Spleen (tissue), 11 donors: ENCODE measurements around the gene RANBP3. TPM values are rescaled to one million over a fixed set of nuclear protein-coding genes. Genes with fewer than 3 reads are reported as not detected.

Experiments
- DNase-seq: peaks from one replicate; pipeline ENCODE4 v3.0.0-alpha.2; 2020
- H3K27ac ChIP-seq, 8 donors: fragments of 200-600 bp; sonication (generic) in 7 of 8; 1 replicate in 4 of 8; 2 replicates in 4 of 8; pipeline versions ENCODE4 v1.5.0 to v1.8.0; 2016 to 2021; ENCODE audit warnings: inconsistent platforms in 4 of 8, mild to moderate bottlenecking in 4 of 8, moderate library complexity in 1 of 8
- H3K27me3 ChIP-seq, 7 donors: fragments of 200-600 bp; sonication (generic) in 6 of 7; replicated peaks in 1 of 7; 1 replicate in 4 of 7; 2 replicates in 3 of 7; pipeline versions ENCODE4 v1.5.0 to v1.8.0; 2016 to 2021; ENCODE audit warnings: inconsistent platforms in 3 of 7, mild to moderate bottlenecking in 1 of 7
- H3K36me3 ChIP-seq, 6 donors: fragments of 200-600 bp; sonication (generic) in 5 of 6; 1 replicate in 4 of 6; 2 replicates in 2 of 6; pipeline versions ENCODE4 v1.5.0 to v1.8.0; 2016 to 2021; ENCODE audit warnings: inconsistent platforms in 2 of 6
- H3K4me1 ChIP-seq, 6 donors: fragments of 200-600 bp; sonication (generic) in 5 of 6; 1 replicate in 3 of 6; 2 replicates in 3 of 6; pipeline versions ENCODE4 v1.5.0 to v1.8.0; 2016 to 2021; ENCODE audit warnings: inconsistent platforms in 3 of 6
- H3K4me3 ChIP-seq, 8 donors: fragments of 200-600 bp; sonication (generic) in 7 of 8; 1 replicate in 4 of 8; 2 replicates in 4 of 8; pipeline versions ENCODE4 v1.5.0 to v1.8.0; 2016 to 2021; ENCODE audit warnings: inconsistent platforms in 4 of 8, mild to moderate bottlenecking in 4 of 8, moderate library complexity in 2 of 8
- H3K9me3 ChIP-seq, 8 donors: fragments of 200-600 bp; sonication (generic) in 7 of 8; 1 replicate in 4 of 8; 2 replicates in 4 of 8; pipeline versions ENCODE4 v1.5.0 to v1.8.0; 2016 to 2021; ENCODE audit warnings: inconsistent platforms in 4 of 8
- CTCF ChIP-seq, 11 experiments: fragments of 200-600 bp in 7 of 11; fragments of 450-650 bp in 4 of 11; sonication (generic) in 4 of 11; IDR thresholded peaks in 8 of 11; conservative IDR thresholded peaks in 3 of 11; 1 replicate in 7 of 11; 2 replicates in 4 of 11; pipeline versions ENCODE4 v1.4.0 to v1.8.0; 2016 to 2021; ENCODE audit warnings: antibody characterized with exemption in 11 of 11, inconsistent platforms in 4 of 11, mild to moderate bottlenecking in 1 of 11
- POLR2A ChIP-seq, 3 donors: fragments of 450-650 bp; IDR thresholded peaks; one replicate each; pipeline ENCODE4 v1.5.1; 2017; ENCODE audit warnings: antibody characterized with exemption in 3 of 3, mild to moderate bottlenecking in 1 of 3
- POLR2AphosphoS5 ChIP-seq, 3 donors: sonication (generic); formaldehyde crosslinking; IDR thresholded peaks; one replicate each; pipeline ENCODE4 v1.5.1; 2017; ENCODE audit warnings: antibody characterized with exemption in 3 of 3
- WGBS, 5 donors: extraction: QIAGEN DNeasy Blood & Tissue Kit in 3 of 5; methylation state at CpG; one replicate each; pipeline versions ENCODE4 v1.1.5 to v1.1.7; 2013 to 2018; 5-methylcytosine and 5-hydroxymethylcytosine counted together
- intact Hi-C: fragments of 100-400 bp; cut with DNase I; formaldehyde crosslinking; loops from one replicate; pipeline ENCODE4 v1.15.0; 2023; ENCODE audit warnings: low total_unique reads
- polyA plus RNA-seq, 3 donors: library from polyadenylated mRNA; stranded (reverse); fragments of 200-250 nt; gene quantifications; one replicate each; pipeline ENCODE4 v1.2.1, GENCODE V29; 2013
- total RNA-seq, 7 donors: library from RNA; depleted of rRNA in 3 of 7; stranded (reverse); fragments of >200 nt in 3 of 7; fragmentation: NEBNext Ultra II Directional in 4 of 7; extraction: Animal tissue kit (Norgen Biotek cat#: 25700) in 4 of 7; gene quantifications; one replicate each; pipeline versions ENCODE4 v1.1.0 to v1.2.1, GENCODE V29; 2016 to 2021
- donor health status: healthy with polysubstance abuse.
- donor health status: DM: no; HTN: no; CAD: no; lungs with moderate emphysema.
- donor health status: DM: no; HTN: no; CAD: no.
- donor health status: Bipolar disorder and iron deficiency.
- donor health status: healthy.
- donor health status: DM: no; HTN: no; CAD: no.
- donor health status: DM: yes; HTN: yes; CAD: no.

Gene RANBP3
- total and polyA plus RNA-seq, 10 donors, result 27.5 to 92.9 (median 69.8) TPM

DNA sequence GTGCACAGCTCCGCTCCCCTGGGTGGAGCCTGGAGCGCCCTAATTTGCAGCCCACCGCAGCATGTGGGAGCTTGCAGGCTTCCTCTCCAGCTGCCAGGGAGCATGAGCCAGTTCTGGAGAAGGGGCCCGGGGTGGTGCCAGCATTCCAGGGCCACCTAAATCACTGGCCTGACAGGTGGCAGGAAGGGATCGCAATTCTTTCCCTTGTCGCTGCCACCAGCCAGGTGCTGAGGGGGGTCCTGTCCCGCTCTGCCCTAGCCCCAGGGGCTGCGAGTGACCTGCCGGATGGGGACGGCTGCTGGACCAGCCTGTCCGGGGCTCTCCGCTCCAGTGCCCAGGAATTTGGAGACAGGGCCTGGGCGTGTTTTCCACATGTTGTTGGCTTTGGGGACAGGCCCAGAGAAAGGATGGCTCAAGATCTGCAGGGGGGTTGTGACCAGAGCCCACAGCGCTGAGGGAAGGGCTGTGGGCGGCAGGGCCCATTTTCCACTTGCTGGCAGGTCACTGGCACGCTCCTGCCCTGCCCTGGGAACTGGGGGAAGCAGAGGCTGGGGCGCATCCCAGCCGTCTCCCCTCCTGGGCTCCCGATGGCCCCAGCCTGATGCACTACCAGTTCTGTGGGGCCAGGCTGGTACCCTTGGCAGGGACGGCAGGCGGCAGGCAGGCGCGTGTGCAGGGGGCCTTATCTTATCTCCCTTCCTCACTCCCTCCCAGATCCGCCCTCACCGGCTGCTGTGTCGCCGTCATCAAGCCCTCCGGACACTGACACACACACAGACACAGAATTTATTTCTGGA lies 83.8 kb downstream of the RANBP3 start:
- intact Hi-C loops, result loop anchor here (5.0 kb wide), 1 partner anchor 92 kb away; no protein-coding TSS in a partner anchor
- Histone ChIP-seq H3K27ac (peak overlapping the region in 5 of 8 donors; percentile 27 to 54 (median 48)), H3K36me3 (peaks cover 0 to 46% (median 29%) of the 10 kb centered on the region in 6 donors), H3K4me3 (no peak overlapping the region), H3K4me1 (peaks cover 0 to 46% (median 30%) of the 10 kb centered on the region in 6 donors), H3K27me3 (peaks cover 0 to 33% (median 17%) of the 10 kb centered on the region in 7 donors), H3K9me3 (no peaks in the 10 kb centered on the region)
- TF ChIP-seq POLR2AphosphoS5 (IDR thresholded peaks at IDR 0.05), result peak; percentile 77 to 82 (median 80)
- TF ChIP-seq POLR2A (IDR thresholded peaks at IDR 0.05), result no peak
- TF ChIP-seq CTCF (IDR thresholded peaks at IDR 0.05 in 8 of 11, conservative IDR thresholded peaks at IDR 0.05 in 3 of 11), result peak in 1 of 11 experiments; percentile 9
- peak; percentile 78 for DNase-seq
- WGBS, 5 donors, result 64 to 83% (median 66%) methylated on average over 17 to 28 of the region's 28 CpGs

DNA sequence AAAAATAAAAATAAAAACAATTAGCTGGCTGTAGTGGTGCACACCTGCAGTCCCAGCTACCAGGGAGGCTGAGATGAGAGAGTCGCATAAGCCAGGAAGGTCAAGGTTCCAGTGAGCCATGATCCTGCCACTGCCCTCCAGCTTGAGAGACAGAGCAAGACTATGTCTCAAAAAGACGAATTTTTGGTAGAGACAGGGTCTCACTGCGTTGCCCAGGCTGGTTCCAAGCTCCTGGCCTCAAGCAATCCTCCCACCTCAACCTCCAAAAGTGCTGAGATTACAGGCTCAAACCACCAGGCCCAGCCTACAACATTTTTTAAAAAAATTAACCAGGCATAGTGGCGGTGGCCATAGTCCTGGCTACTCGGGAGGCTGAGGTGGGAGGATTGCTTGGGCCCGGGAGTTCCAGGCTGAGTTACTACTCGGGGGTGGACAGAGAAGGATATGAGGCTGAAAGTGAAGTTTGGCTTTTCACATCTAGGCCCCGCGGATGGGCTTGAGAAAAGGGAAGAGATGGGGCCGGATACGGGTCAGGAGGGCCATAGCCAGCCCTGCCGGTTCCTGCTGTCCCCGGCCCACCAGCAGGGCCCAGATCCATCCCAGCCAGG lies 84.5 kb downstream of the RANBP3 start:
- TF ChIP-seq POLR2A (IDR thresholded peaks at IDR 0.05) (no peak), POLR2AphosphoS5 (IDR thresholded peaks at IDR 0.05) (peak in 2 of 3 donors; percentile 5 to 23)
- H3K27me3 ChIP-seq, result peaks cover 0 to 40% (median 17%) of the 10 kb centered on the region in 7 donors
- intact Hi-C loops, result loop anchor here (5.0 kb wide), 1 partner anchor 91 kb away; no protein-coding TSS in a partner anchor

GRCh38 chr19:5892772-5893275 lies 85.1 kb downstream of the RANBP3 start:
- Histone ChIP-seq H3K36me3 (peaks cover 0 to 41% (median 29%) of the 10 kb centered on the region in 6 donors), H3K27me3 (peaks cover 0 to 40% (median 17%) of the 10 kb centered on the region in 7 donors), H3K4me1 (peaks cover 0 to 46% (median 30%) of the 10 kb centered on the region in 6 donors), H3K27ac (no peak overlapping the region), H3K4me3 (no peak overlapping the region), H3K9me3 (no peaks in the 10 kb centered on the region)
- no peak for DNase-seq
- WGBS, 5 donors, result 54 to 68% (median 65%) methylated on average over 8 to 15 of the region's 15 CpGs
- TF ChIP-seq POLR2A (IDR thresholded peaks at IDR 0.05) (no peak), CTCF (IDR thresholded peaks at IDR 0.05 in 8 of 11, conservative IDR thresholded peaks at IDR 0.05 in 3 of 11) (no peak), POLR2AphosphoS5 (IDR thresholded peaks at IDR 0.05) (no peak)
- intact Hi-C loops, result loop anchor here (5.0 kb wide), 1 partner anchor 91 kb away; no protein-coding TSS in a partner anchor

More for the DNA sequence above, 84.5 kb downstream of the RANBP3 start:
- peaks cover 0 to 46% (median 29%) of the 10 kb centered on the region in 6 donors for H3K36me3 ChIP-seq
- H3K9me3 ChIP-seq, result no peaks in the 10 kb centered on the region
- 67 to 75% (median 71%) methylated on average over 13 of the region's 13 CpGs for WGBS, 5 donors
- H3K27ac ChIP-seq, result peak overlapping the region in 2 of 8 donors; percentile 46 to 54
- peaks cover 0 to 46% (median 30%) of the 10 kb centered on the region in 6 donors for H3K4me1 ChIP-seq
- no peak overlapping the region for H3K4me3 ChIP-seq
- no peak for DNase-seq

DNA sequence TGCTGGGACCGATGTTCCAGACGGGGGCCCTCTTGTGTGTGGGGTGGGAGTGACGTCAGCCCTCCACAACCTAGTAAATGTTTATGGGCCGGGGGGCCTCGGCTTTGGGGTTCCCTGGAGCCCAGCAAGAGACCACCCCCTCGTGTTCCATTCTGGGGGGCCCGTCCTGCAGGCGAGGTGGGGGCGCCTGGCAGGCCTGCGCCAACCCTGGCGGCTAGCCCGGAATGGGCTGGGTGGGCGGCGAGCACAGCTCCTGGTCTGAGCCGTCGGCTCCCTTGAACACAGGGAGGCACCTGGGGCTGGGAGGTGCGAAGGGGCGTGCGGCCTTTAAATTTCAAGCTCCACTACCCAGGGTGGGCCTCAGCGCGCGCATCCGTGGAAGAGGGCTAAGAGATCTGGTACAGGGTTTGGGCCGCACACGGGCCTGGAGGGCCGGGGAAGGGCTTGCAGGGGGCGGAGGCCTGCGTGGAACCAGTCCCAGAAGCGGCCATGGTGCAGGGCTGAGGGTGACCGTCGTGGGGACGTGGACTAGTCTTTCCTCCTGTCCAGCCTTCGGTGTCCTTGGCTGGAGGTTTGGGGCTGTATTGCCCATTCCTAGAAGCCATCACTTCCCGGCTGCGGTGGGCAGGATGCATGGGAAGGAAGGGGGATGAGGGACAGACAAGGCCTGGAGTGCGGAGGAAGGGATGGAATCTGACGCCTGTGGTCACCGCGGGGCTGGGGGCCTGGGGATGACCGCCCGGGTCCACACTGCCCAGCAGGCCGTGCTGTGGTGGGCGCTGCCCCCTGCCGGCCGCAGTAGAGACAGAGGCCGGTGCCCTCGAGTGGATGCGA lies 85.8 kb downstream of the RANBP3 start:
- peaks cover 0 to 40% (median 17%) of the 10 kb centered on the region in 7 donors for H3K27me3 ChIP-seq
- no peaks in the 10 kb centered on the region for H3K9me3 ChIP-seq
- peaks cover 0 to 34% (median 29%) of the 10 kb centered on the region in 6 donors for H3K36me3 ChIP-seq
- 12 to 21% (median 19%) methylated on average over 31 to 48 of the region's 48 CpGs for WGBS, 5 donors
- no peak for DNase-seq
- H3K4me3 ChIP-seq, result no peak overlapping the region
- intact Hi-C loops, result loop anchor here (5.0 kb wide), 1 partner anchor 90 kb away; no protein-coding TSS in a partner anchor
- peak; percentile 35 to 74 (median 63) for TF ChIP-seq POLR2AphosphoS5 (IDR thresholded peaks at IDR 0.05)
- no peak for TF ChIP-seq POLR2A (IDR thresholded peaks at IDR 0.05)
- TF ChIP-seq CTCF (IDR thresholded peaks at IDR 0.05 in 8 of 11, conservative IDR thresholded peaks at IDR 0.05 in 3 of 11), result peak in 8 of 11 experiments; percentile 26 to 74 (median 56)
- peaks cover 0 to 46% (median 30%) of the 10 kb centered on the region in 6 donors for H3K4me1 ChIP-seq
- H3K27ac ChIP-seq, result no peak overlapping the region
